ENCODE measurements around the gene SGCD.

- TF ChIP-seq CTCF (IDR thresholded peaks at IDR 0.05) = no peak
- no peak for TF ChIP-seq POLR2A (IDR thresholded peaks at IDR 0.05)
Observed at GRCh38 chr5:156683509-156683908, 356.5 kb downstream of the SGCD start.

All from heart left ventricle (tissue), 13 donors.